ENCODE data around the gene SFRP5.

The SFRP5 gene

DNA sequence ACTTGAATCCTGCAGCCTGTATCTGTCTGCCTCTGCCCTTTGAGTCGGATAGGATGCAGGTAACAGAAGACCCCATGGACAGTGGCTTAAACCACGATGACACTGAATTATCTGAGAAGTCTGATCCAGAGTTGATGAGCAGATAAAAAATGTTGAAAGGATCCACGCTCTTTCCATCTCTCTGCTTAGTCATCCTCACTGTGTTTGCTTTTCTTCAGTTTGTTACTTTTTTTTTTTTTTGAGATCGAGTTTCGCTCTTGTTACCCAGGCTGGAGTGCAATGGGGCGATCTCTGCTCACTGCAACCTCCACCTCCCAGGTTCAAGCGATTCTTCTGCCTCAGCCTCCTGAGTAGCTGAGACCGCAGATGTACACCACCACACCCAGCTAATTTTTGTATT is 40.9 kb upstream of the SFRP5 start:
- no peak overlapping the region for H3K4me3 ChIP-seq (ENCODE audit: low read depth, low read length)
- TF ChIP-seq, protein P1, sequence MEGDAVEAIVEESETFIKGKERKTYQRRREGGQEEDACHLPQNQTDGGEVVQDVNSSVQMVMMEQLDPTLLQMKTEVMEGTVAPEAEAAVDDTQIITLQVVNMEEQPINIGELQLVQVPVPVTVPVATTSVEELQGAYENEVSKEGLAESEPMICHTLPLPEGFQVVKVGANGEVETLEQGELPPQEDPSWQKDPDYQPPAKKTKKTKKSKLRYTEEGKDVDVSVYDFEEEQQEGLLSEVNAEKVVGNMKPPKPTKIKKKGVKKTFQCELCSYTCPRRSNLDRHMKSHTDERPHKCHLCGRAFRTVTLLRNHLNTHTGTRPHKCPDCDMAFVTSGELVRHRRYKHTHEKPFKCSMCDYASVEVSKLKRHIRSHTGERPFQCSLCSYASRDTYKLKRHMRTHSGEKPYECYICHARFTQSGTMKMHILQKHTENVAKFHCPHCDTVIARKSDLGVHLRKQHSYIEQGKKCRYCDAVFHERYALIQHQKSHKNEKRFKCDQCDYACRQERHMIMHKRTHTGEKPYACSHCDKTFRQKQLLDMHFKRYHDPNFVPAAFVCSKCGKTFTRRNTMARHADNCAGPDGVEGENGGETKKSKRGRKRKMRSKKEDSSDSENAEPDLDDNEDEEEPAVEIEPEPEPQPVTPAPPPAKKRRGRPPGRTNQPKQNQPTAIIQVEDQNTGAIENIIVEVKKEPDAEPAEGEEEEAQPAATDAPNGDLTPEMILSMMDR (IDR thresholded peaks at IDR 0.05; ENCODE audit: insufficient read depth, low read depth, low read length, missing control alignments) = no peak
- DNase-seq (ENCODE audit: low read depth) = no peak

DNA sequence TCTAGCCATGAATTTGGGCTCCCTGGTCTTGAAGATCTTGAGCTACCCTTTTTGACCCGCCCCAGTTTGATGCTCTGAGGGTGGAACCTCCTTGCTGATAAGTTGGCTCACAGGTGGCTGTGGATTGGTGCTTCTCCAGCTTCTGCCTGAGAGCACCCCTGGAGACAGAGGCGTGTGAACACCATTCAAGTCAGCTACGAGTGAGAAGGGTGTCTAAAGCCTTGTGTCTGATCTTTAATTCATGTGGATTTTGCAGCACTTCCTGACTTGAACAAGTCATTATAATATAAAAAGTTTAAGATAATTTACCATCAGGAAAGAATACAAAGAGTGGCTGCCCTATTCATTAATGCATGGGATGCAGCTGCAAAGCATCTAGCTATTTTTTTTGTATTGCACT is 40.2 kb upstream of the SFRP5 start:
- no peak for DNase-seq (ENCODE audit: low read depth)
- no peak overlapping the region for H3K4me3 ChIP-seq (ENCODE audit: low read depth, low read length)
- TF ChIP-seq, protein P1 (IDR thresholded peaks at IDR 0.05; ENCODE audit: insufficient read depth, low read depth, low read length, missing control alignments) = no peak

DNA sequence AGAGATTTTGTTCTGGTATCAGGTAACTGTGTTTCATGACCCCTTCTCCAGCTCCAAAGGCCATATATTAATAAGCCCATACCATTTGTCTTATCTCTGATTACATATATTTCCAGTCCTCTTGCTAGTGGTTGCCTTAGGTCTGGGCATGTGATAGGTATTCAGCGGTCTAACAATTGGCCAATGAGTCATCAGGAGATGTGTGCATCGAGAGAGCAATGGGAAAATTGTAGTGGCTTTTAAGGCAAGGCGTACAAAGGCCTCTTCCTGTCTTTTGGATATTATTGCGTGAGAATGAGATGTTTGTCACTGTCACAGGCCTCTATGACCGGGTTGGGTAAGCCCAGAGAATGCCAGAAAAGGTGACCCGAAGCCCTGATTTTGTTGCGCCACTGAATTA is 38.6 kb upstream of the SFRP5 start:
- DNase-seq (ENCODE audit: low read depth) = no peak
- H3K4me3 ChIP-seq (ENCODE audit: low read depth, low read length) = no peak overlapping the region
- TF ChIP-seq, protein P1 (IDR thresholded peaks at IDR 0.05; ENCODE audit: insufficient read depth, low read depth, low read length, missing control alignments) = no peak

DNA sequence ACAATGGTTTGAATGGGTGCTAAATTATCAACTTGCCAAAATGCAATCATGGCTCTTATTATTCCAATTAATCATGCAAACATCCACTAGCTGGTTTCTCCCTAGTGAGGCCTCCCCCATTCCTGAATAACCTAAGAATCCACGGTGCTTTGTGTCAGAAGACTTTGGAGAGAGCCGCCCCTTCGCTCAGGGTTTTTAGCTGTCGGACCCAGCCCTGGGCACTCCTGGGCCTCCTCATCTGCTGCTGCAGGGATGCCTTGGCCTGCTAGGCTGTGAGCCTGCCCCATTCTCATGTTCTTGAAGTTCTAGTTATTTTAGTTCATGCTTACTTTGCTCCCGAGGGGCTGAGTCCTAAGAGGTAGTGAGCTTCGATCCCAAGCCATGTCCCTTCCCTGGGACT is 34.1 kb upstream of the SFRP5 start:
- no peak for DNase-seq (ENCODE audit: low read depth)
- TF ChIP-seq, protein P1 (IDR thresholded peaks at IDR 0.05; ENCODE audit: insufficient read depth, low read depth, low read length, missing control alignments) = no peak
- no peak overlapping the region for H3K4me3 ChIP-seq (ENCODE audit: low read depth, low read length)

DNA sequence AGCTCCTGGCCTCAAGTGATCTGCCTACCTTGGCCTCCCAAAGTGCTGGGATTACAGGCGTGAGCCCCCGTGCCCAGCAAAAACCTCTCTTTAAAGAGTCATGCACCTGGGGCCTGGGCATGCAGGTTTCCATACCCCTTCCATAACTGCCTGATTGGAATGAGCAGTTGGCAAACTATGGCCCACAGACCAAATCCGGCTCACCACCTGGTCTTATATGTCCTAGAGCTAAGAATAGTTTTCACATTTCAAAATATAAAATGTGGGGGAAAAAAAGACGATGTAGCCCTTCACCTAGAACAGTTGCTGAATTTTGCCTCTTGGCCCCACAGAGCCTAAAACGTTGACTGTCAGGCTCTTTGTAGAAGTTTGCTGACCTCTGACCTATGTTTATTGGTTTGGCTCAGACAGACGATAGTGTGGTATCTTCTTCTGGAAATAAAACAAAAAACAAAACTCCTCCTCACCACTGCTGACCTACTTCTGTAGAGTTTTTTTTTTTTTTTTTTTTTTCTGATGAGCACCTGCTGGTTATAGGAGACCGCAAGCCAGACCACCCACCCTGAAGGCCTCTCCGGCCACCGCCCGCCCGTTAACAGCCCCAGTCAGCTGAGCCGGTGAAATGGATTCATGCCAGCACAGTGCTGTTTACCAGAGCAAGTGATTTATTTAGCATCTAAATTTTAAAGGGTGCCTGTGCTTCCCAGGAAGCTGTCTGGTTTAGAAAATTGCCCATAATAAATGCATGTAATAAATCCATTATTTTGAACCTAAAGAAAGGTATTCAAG is 33.5 kb upstream of the SFRP5 start:
- DNase-seq (ENCODE audit: low read depth) = no peak
- no peak overlapping the region for H3K4me3 ChIP-seq (ENCODE audit: low read depth, low read length)
- TF ChIP-seq, protein P1 (IDR thresholded peaks at IDR 0.05; ENCODE audit: insufficient read depth, low read depth, low read length, missing control alignments) = no peak

DNA sequence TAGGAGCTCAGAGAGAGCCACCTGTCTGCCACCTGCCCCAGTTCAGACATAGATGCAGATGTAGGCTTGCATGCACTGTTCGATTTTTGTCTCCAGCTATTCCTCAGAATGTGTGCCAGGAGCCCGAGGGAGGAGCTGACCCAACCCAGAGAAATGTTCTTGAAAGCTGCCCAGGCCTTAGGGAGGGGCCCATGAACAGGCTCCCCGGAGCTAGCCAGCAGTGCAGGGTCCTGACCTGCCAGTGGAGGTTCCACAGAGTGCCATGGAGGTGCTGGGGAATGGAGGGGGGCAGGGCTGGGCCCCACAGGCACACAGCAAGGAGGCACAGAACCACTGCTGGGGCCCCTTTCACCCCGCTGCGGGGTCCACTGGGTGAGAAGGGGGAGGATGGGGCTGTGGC is 29.6 kb upstream of the SFRP5 start:
- H3K4me3 ChIP-seq (ENCODE audit: low read depth, low read length) = no peak overlapping the region
- TF ChIP-seq, protein P1 (IDR thresholded peaks at IDR 0.05; ENCODE audit: insufficient read depth, low read depth, low read length, missing control alignments) = no peak
- DNase-seq (ENCODE audit: low read depth) = no peak

DNA sequence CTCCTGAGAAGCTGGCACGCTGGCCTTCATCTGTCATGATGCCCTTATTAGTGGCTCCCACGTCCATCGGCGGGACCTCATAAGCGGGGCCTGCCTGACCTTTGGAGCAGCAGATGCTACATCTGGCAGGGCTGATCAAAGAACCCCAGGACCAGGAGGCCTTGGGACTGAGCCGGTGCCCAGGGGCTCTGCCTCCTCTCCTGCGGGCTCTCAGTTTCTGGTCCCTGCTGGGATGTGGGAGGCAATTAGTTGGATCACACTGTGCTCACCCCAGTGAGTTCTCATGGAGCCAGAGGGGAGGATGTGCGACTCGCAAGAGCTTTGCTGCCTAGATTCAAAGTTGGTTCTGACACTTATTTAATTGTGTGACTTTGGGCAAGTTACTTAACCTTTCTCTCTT is 28.7 kb upstream of the SFRP5 start:
- TF ChIP-seq, protein P1 (IDR thresholded peaks at IDR 0.05; ENCODE audit: insufficient read depth, low read depth, low read length, missing control alignments) = no peak
- no peak overlapping the region for H3K4me3 ChIP-seq (ENCODE audit: low read depth, low read length)
- DNase-seq (ENCODE audit: low read depth) = no peak

Measured in GM12865 (cell line).